Stimulated activated CD4-positive, alpha-beta T cell treated with anti-CD3 and anti-CD28 coated beads, Interleukin-15, amount 100 ng/mL, for 48 hours (primary cell): ENCODE results near the gene USP44.
"Not testable (repeated sequence)": the region's sequence is repeated elsewhere in the genome, so short reads cannot be mapped to it uniquely, and the experiment has no call there.

Experiments used
- DNase-seq, 2 donors: peaks; one replicate each; pipeline ENCODE4 v3.0.0-alpha.2; 2020; ENCODE audit warnings: low read depth in 2 of 2

Gene USP44

GRCh38 chr12:95509300-95509699 lies 42.0 kb downstream of the USP44 start:
- DNase-seq: no peak

- DNase-seq: no peak
These were observed 44.4 kb downstream of the USP44 start for GRCh38 chr12:95506707-95507523.

GRCh38 chr12:95505039-95505438 lies 46.2 kb downstream of the USP44 start:
- no peak for DNase-seq

GRCh38 chr12:95504140-95504539 lies 47.1 kb downstream of the USP44 start:
- no peak for DNase-seq

- DNase-seq: no peak
These were observed 51.5 kb downstream of the USP44 start for GRCh38 chr12:95499772-95500171.

GRCh38 chr12:95498968-95499367 lies 52.3 kb downstream of the USP44 start:
- DNase-seq: no peak

GRCh38 chr12:95497031-95497430 lies 54.2 kb downstream of the USP44 start:
- no peak for DNase-seq

- DNase-seq: no peak
These were observed 55.8 kb downstream of the USP44 start for GRCh38 chr12:95495433-95495832.

GRCh38 chr12:95494888-95495287 lies 56.4 kb downstream of the USP44 start:
- DNase-seq: no peak

- no peak for DNase-seq
These were observed 58.8 kb downstream of the USP44 start for GRCh38 chr12:95492462-95492861.

GRCh38 chr12:95487024-95487423 lies 64.3 kb downstream of the USP44 start:
- DNase-seq: no peak

GRCh38 chr12:95484524-95484923 lies 66.8 kb downstream of the USP44 start:
- no peak for DNase-seq

GRCh38 chr12:95482564-95482963 lies 68.7 kb downstream of the USP44 start:
- not testable (repeated sequence) for DNase-seq

- DNase-seq: no peak
These were observed 69.4 kb downstream of the USP44 start for GRCh38 chr12:95481888-95482287.

GRCh38 chr12:95481072-95481471 lies 70.2 kb downstream of the USP44 start:
- DNase-seq: no peak

GRCh38 chr12:95480230-95480629 lies 71.0 kb downstream of the USP44 start:
- no peak for DNase-seq

GRCh38 chr12:95474660-95474958 lies 76.7 kb downstream of the USP44 start:
- no peak for DNase-seq

GRCh38 chr12:95473884-95474659 lies 77.2 kb downstream of the USP44 start, which contains the start of gene METAP2:
Gene METAP2, plus strand, starts transcription at chr12:95474152. Its CDS starts 28 bp downstream, at chr12:95474180.
- peak; percentile 93 to 94 for DNase-seq

- no peak for DNase-seq
These were observed 77.9 kb downstream of the USP44 start for GRCh38 chr12:95473231-95473883.

- no peak for DNase-seq
These were observed 81.0 kb downstream of the USP44 start for GRCh38 chr12:95470300-95470699.
